ENCODE results near the gene CFL2.
"Not testable (repeated sequence)": the region's sequence is repeated elsewhere in the genome, so short reads cannot be mapped to it uniquely, and the experiment has no call there.

Gene CFL2

GRCh38 chr14:34711169-34711568 lies 3.2 kb downstream of the CFL2 start:
- DNase-seq, result peak in 1 of 2 donors; percentile 78

- DNase-seq, result no peak
Measured at GRCh38 chr14:34710744-34711143, 3.6 kb downstream of the CFL2 start.

DNA sequence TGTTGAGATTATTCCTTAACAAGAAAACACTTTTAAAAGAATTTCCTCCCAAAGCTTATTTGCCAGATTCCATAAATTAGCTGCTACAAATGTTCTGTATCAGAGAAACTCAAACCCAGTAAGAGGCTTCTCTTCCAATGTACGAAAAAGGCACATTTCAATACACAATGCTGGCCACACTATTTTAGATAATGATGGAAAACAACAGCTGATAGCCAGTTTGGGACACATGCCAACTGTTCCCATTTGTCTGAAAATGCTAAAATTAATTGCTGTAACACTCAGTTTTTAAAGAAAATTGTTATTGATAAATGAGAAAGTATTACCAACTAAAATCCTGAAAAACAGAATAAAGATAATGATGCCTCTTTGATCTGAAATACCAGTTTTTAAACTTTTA lies 4.4 kb downstream of the CFL2 start:
- no peak for DNase-seq

GRCh38 chr14:34707722-34708121 lies 6.7 kb downstream of the CFL2 start:
- no peak for DNase-seq

GRCh38 chr14:34701808-34702207 lies 12.6 kb downstream of the CFL2 start:
- DNase-seq, result no peak

- no peak for DNase-seq
Measured at GRCh38 chr14:34700622-34701130, 13.7 kb downstream of the CFL2 start.

GRCh38 chr14:34699873-34700621 lies 14.3 kb downstream of the CFL2 start:
- no peak for DNase-seq

- not testable (repeated sequence) for DNase-seq
Measured at GRCh38 chr14:34694216-34694615, 20.2 kb downstream of the CFL2 start.

- DNase-seq, result no peak
Measured at GRCh38 chr14:34693228-34693939, 21.0 kb downstream of the CFL2 start.

- no peak for DNase-seq
Measured at GRCh38 chr14:34692898-34693227, 21.5 kb downstream of the CFL2 start.

GRCh38 chr14:34692348-34692747 lies 22.0 kb downstream of the CFL2 start:
- DNase-seq, result no peak

DNA sequence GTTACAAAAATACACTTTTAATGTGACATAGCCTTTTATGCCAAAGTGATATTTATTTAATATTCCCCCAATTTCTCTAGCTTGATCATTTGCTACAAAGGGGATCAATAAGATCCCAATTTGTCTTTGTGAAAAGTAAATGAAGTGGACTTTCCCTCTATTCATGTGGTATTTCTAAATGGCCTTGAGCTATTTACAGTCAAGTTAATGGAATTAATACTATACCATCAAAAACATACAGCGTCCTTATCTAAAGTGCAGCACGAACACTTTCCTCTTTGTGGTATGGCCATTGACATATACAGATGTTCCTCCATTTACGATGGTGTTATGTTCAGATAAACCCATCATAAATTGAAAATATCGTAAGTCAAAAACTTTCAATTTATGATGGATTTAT lies 23.2 kb downstream of the CFL2 start:
- no peak for DNase-seq

- no peak for DNase-seq
Measured at GRCh38 chr14:34688470-34689206, 25.8 kb downstream of the CFL2 start.

- no peak for DNase-seq
Measured at GRCh38 chr14:34685819-34686428, 28.5 kb downstream of the CFL2 start.

DNA sequence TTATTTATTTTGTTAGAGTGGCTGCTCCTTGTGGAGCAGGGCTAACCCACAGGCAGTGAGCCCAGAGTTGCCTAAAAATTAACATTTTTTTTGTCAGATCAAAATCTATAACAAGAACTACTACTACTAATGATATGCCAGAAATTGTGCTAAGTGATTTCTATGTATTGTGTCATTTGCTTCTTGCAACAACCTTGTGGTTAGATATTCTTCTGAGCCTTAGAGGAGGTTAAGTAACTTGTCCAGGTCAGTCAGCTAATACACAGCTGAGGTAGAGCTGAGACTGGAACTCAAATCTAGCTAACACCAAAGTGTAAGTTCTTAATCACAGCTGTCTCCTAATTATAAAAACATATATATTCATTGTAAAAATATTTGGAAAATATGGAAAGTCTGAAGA lies 29.8 kb downstream of the CFL2 start:
- DNase-seq, result no peak

- DNase-seq, result no peak
Measured at GRCh38 chr14:34682787-34683321, 31.5 kb downstream of the CFL2 start.

DNA sequence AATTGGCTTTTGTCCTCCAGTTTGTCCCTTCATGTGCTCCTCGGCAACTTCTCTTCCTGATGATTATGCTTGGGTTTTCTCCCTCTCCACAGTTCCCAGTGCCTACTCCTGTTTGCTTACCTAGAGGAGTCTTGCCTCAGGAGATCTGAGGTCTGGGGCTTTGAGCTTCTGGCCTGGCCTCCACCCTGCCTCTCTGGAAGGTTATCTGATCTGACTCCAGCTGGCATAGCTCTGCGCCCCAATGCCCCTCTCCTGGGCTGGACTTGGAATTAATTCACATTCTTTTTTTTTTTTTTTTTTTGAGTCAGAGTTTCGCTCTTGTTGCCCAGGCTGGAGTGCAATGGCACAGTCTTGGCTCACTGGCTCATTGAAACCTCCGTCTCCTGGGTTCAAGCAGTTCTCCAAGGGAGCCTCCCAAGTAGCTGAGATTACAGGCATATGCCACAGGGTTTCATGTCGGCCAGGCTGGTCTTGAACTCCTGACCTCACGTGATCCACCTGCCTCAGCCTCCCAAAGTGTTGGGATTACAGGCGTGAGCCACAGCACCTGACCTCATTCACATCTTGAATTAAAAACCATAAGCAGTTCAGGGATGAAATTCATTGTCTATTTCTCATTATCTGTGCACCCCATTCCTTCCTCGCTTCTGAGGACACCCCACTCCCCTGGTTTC lies 33.5 kb downstream of the CFL2 start:
- no peak for DNase-seq

- no peak for DNase-seq
Measured at GRCh38 chr14:34678735-34679134, 35.7 kb downstream of the CFL2 start.

DNA sequence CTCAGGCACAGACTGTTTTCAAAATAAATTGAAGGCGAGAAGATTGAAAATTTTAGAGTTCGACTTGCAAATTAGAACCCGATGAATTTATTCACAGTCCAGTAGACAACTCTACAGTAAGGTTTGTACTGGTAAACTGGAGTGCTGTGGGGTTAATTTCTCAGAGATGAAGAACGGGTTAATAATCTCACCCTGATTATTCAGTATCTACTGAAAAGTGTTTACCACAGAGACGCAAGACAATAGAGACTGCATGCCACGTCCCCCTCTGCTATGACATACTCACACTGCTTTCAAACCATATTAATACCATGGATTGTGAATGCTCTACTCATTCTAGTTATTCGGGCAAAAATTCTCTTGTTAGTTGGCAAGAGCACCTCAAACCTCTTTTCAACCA lies 36.1 kb downstream of the CFL2 start:
- peak in 1 of 2 donors; percentile 72 for DNase-seq

DNA sequence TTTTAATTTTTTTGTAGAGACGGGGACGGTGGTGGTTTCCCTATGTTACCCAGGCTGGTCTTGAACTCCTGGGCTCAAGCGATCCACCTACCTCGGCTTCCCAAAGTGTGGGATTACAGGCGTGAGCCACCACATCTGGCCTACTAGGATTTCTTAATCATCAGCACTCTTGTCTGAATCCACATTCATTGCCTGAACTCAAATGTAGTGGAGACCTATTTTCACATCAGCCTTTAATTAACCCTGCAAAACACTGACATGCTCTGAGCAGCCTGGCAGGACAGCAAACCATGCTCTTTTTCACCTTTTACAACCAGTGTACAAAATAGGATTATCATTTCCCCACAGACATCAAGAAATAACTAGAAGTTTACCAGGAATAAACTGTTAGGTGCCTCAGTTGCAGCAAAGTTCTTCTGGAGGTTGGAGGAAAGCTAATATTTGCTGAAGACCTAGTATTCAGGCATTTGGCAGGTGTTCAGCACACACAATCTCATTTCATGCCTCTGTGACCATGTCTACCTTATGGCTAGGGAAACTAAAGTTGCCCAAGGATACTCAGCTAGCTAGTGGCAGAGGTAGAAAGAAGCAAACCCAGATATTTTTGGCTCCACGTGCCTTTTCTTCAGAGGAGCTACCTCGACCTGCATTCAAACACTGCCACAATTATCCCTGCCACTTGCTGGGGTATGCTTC lies 37.7 kb downstream of the CFL2 start:
- no peak for DNase-seq

GRCh38 chr14:34673702-34674101 lies 40.7 kb downstream of the CFL2 start:
- DNase-seq, result no peak

DNA sequence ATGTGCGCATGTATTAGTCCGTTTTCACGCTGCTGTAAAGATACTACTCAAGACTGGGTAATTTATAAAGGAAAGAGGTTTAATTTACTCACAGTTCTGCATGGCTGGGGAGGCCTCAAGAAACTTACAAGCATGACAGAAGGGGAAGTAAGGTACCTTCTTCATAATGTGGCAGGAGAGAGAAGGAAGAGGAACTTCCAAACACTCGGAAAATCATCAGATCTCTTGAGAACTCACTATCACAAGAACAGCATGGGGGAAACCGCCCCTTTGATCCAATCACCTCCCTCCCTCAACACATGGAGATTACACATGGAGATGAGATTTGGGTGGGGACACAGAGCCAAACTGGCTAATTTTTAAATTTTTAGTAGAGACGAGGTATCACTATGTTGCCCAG lies 42.7 kb downstream of the CFL2 start:
- no peak for DNase-seq
